GM21737 (cell line): ENCODE results near the gene DCAF5.
A peak's percentile ranks its signal among the peaks of the same experiment; 100 is the strongest.
"Not testable (repeated sequence)": the region's sequence is repeated elsewhere in the genome, so short reads cannot be mapped to it uniquely, and the experiment has no call there.

Experiments
- ATAC-seq: cut with Tn5 transposase; IDR thresholded peaks from one replicate; pipeline ENCODE4 v1.9.1; 2021; ENCODE audit warnings: mild to moderate bottlenecking, moderate library complexity; ENCODE audit not compliant: unreplicated experiment

DCAF5 gene, protein sequence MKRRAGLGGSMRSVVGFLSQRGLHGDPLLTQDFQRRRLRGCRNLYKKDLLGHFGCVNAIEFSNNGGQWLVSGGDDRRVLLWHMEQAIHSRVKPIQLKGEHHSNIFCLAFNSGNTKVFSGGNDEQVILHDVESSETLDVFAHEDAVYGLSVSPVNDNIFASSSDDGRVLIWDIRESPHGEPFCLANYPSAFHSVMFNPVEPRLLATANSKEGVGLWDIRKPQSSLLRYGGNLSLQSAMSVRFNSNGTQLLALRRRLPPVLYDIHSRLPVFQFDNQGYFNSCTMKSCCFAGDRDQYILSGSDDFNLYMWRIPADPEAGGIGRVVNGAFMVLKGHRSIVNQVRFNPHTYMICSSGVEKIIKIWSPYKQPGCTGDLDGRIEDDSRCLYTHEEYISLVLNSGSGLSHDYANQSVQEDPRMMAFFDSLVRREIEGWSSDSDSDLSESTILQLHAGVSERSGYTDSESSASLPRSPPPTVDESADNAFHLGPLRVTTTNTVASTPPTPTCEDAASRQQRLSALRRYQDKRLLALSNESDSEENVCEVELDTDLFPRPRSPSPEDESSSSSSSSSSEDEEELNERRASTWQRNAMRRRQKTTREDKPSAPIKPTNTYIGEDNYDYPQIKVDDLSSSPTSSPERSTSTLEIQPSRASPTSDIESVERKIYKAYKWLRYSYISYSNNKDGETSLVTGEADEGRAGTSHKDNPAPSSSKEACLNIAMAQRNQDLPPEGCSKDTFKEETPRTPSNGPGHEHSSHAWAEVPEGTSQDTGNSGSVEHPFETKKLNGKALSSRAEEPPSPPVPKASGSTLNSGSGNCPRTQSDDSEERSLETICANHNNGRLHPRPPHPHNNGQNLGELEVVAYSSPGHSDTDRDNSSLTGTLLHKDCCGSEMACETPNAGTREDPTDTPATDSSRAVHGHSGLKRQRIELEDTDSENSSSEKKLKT

DNA sequence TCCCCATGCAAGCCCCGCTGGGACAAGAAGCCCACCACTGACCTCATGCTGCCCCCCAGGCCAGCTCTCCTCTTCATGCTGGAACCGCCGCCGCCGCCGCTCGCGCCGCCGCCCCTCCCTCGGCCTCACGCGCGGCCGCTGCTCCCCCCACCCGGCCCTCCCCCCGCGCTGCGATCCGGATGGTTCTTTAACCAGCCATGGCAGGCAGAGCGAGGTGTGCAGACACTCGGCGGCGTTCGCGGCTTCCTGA, at the start of gene DCAF5:
DCAF5 (minus strand) TSS at position 218 of the 250 bp plus-strand sequence; CDS start at position 77, 141 bp downstream.
- no peak for ATAC-seq

DNA sequence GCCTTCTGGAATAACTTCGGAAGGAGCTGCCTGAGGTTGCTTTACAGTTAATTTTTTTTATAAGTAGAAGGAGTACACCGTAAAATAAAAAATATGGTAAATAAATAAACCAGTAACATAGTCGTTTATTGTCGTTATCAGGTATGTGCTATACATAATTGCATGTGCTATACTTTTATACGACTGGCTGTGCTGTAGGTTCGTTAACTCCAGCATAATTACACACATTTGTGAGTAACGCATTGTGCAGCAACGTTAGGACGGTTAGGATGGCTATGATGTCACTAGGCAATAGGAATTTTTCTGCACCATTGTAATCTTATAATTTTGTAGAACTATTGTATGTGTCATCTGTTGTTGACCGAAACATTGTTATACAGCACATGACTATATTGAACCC, 46.9 kb upstream of the DCAF5 start:
- ATAC-seq = no peak

DNA sequence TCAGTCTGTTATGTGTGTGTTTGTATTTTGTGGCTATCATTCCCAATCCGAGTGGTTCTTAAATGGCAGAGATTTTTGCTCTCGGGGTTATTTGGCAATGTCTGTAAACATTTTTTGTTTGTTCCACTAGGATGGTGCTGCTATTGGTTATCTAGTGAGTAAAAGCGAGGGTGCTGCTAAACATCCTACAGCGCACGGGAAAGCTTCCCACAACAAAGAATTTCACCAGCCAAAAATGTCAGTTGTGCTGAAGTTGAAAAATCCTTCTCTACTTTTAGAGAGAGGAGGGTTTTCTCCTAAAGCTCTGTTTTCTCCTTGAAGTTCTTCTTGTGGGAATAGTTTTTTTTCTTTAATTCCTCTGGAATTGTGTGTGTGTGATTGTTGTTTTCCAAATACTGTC, 40.8 kb upstream of the DCAF5 start:
- ATAC-seq = no peak

DNA sequence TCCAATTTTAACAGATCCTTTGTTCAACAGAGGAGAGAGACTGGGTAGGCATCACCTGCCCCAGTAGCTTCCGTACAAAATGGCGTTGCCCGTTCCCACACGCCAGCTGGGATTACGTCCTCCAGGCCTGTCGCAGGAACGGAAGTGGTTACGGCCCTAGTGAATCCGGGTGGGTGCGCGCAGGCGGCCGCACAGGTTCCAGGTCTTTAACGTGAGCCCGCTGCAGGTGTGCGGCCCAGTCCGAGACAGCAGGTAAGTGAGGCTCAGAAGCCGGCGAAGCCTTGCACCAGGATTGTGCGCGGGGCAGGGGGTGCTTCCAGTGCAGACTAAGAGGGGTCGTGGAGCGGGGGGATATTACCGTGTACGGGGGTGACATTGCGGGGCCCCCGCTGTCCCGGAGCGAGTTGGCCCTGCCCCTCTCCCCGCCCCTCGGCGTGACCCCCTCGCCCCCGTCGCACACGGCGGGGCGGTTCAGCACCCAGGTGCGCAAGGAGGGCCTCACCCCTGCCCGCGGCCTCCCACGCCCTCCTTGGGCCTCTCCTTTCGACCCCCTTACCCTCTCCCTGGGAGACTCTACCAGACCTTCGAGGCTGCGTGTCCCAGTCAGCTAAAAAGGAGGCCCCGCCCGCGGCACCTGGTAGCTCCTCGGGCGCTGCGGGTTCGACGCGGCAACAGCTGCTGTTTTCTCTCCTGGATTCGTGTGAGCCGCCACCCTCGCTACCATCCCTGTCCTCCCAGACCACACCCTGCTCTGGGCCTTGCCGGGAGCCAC, 38.6 kb upstream of the DCAF5 start, which contains the start of gene EXD2:
EXD2 (plus strand) TSS at position 159 of the 772 bp plus-strand sequence. CDS start 17,973 bp downstream, outside the sequence.
- ATAC-seq = peak; percentile 84

DNA sequence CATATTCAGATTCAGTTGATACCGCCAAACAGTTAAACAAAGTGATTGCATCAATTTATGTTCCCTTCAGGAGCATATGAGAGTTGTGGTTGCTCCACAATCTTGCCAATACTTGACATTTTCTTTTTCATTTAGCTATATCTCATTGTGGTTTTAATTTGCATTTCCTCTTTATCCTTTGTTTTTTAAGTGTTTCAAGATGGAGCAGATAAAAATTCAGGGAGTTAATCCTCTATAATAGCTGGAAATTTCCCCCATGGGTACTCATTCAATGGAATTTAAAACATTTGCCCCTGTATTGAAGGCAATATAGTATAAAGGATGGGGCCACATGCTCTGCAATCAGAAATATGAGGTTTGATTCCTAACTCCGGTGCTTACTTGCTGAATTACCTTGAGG, 37.3 kb upstream of the DCAF5 start:
- no peak for ATAC-seq

DNA sequence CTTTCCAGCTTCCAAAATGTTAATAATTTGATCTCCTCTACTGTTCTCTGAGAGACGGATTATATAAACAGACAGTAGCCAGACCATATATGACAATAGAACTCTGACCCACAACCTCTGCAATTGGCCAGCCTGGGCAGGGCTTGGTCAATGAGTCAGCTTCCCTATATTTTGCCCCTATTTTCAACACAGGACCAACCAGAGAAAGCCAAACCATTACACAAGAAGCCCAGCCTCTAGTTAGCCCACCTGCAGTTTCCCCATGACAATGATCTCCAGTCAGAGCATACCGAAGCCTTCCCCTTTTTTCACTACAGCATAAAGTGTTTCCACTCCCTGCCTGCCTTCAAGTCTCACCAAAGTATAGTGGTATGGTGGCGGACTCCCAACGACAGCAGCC, 30.8 kb upstream of the DCAF5 start:
- ATAC-seq = no peak

DNA sequence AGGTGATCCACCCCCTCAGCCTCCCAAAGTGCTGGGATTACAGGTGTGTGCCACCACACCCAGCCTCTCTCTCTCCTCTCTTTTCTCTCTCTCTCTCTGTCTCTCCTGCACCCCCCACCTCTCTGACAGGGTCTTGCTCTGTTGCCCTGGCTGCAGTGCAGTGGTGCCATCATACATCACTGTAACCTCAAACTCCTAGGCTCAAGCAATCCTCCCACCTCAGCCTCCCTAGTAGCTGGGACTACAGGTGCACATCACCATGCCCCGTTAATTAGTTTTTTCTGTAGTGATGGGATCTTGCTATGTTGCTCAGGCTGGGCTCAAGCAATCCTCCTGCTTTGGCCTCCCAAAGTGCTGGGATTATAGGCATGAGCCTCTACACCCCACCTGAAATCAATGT, 29.7 kb upstream of the DCAF5 start:
- not testable (repeated sequence) for ATAC-seq

DNA sequence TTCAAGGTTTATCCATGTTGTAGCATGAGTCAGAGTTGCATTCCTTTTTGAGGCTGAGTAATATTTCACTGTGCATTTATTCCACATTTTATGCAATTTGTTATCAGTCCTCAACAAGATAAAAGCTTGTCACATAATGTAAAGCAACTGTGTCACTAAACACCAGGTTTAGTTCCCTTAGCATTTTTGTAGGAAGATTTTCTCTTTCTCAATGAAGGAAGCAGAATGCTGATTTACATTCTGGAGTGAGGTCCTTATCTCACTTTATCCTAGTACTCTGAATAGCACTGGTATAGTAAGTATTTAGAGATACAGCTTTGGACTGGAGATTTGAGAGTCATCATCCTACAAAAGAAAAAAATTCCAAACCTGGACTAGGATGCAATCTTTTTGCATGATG, 28.6 kb upstream of the DCAF5 start:
- no peak for ATAC-seq

DNA sequence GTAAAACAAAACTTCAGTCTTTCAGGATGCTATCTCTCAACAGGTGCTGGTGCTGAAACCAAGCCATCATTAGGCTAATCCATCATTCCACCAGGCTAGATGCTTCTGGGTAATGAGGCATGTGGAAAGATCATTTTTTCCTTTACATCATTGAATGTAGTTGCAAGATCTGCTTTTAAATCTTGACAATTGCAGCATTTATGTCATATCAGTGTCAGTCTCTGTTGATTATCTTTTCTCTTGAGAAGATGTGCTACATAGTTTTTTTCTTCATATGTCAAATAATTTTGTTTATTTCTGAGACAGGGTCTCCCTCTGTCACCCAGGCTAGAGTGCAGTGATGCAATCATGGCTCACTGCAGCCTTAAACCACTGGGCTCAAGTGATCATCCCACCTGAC, 22.2 kb upstream of the DCAF5 start:
- no peak for ATAC-seq

DNA sequence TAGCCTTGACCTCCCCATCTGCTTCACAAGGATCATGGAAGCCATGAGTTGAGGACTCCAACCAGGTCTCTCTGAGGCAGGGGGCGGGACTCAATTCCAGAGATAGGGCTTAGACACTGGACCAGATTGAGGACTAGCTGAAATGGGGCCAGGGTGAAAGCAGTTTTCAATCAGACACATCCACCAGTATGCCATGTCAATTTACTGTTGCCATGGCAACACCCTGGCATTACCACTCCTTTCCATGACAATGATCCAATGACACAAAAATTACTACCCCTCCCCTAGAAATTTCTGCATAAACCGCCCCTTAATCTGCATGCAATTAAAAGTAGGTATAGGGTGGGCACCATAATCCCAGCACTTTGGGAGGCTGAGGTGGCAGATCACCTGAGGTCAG, 18.6 kb upstream of the DCAF5 start:
- no peak for ATAC-seq

DNA sequence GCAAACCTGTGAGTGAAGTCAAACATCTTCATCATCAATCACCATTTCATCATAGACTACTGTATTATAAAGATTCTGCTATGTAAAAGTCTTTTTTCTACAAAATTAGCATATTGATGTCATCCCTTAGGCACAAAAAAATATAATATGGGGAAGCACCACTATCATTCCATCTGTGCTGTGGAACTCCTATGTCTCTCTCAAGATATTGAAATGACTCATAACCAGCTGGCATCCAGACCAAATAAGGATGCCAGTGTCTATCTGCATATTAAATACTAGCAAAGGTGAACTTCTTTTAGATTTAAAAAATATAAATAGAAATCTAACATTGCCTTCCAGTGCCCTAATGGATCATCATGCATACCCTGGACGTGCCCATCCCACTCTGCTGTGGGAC, 17.9 kb upstream of the DCAF5 start:
- no peak for ATAC-seq

DNA sequence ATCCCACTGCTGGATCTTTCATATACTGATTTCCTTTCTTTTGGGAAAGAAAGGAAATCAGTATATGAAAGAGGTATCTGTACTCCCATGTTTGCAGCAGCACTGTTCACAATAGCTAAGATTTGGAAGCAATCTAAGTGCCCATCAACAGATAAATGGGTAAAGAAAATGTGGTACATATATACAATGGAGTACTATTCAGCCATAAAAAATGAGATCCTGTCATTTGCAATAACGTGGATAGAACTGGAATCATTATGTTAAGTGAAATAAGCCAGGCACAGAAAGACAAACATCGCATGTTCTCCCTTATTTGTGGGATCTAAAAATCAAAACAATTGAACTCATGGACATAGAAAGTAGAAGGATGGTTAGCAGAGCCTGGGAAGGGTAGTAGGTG, 12.9 kb upstream of the DCAF5 start:
- ATAC-seq = not testable (repeated sequence)

DNA sequence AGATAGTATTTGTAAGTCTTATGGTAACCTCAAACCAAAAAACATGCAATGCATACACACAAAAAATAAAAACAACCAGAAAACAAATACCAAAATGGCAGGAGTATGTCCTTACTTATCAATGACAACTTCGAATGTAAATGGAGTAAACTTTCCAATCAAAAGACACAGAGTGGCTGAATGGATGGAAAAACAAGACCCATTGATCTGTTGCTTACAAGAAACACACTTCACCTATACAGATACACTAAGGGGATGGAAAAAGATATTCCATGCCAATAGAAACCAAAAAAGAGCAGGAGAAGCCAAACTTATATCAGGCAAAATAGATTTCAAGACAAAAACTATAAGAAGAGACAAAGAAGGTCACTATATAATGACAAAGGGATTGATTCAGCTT, 8.7 kb upstream of the DCAF5 start:
- ATAC-seq = no peak

DNA sequence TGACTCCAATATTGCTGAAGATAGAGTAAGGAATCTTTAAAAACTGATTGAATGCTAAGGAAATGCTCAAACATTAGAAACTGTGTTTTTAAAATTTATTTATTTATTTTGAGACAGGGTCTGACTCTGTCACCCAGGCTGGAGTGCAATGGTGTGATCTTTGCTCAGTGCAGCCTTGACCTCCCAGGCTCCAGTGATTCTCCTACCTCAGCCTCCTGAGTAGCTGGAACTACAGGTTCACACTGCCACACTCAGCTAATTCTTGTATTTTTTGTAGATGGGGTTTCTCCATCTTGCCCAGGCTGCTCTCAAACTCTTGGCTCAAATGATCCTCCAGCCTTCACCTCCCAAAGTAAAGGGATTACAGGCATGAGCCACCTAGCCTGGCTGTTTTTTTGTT, 3.3 kb upstream of the DCAF5 start:
- ATAC-seq = no peak

DNA sequence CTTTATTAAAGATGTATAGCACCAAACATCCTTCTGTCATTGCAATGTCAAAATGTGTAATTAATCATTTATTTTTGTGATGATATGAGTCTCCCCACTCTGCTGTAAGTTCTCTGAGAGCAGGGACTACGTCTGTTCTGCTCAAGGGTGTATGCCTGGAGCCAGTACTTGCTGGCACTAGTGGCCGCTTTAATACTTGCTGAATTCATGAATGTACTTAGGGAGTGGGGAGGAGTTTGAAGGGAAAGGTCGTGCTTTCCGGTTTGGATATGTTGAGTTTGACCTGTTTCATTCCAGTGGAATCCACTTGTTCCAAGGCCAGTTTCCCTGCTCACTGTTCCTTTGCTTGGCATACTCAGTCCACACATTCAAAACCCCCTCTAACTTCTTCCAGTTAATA, 1.9 kb upstream of the DCAF5 start:
- ATAC-seq = no peak

DNA sequence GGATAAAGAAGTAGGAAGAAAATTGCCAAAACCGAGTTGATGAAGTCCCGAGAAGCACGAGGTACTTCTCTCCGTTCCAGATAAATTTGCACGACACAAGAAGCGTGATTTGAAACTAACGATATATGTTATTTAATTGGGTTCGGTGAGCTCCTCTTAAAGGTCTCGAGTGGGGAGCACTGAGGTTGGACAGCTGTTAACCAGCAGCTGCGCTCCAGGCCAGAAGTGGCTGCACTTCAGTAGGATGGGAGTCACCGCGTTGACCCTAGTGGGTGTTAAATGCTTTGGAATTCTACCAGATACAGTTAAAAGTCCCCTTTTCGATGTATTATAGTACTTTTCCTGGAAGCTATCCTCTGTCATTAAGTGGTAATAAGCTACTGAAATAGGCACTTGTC, 953 bp upstream of the DCAF5 start:
- ATAC-seq = no peak

DNA sequence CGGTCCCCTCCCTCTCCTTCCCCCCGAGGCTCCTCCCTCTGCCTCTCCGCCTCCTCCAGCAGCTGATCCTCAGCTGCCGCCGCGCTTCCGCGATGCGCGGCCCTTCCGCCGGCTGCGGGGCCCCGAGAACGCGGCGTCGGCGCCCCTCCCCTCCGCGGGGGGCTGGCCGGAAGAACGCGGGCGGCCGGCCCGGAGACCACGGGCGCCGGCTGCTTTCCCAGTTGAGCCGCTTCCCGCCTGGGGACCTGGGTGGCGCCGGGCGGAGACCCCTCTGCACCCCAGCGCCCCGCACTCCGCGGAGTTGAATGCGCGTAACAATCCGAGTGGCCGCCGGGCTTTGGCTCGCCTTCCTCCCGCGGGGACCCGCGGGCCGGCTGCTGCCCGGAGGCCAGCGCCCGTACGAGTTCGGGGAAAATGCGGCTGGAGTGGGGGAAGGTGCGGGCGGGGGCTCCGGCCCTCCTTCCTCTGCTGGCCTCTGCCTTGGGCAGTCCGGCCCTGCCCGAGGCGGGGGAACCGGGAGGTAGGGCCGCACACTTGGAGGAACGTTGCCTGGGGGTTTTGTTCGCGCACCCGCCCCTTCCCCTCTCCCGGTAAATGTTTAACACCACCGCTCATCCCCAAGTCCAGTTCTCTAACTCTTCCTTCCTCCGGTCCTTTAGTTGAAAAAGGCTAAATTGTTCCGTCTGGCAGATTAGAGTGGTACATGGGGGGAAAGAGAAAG, 393 bp upstream of the DCAF5 start:
- peak; percentile 77 for ATAC-seq

DNA sequence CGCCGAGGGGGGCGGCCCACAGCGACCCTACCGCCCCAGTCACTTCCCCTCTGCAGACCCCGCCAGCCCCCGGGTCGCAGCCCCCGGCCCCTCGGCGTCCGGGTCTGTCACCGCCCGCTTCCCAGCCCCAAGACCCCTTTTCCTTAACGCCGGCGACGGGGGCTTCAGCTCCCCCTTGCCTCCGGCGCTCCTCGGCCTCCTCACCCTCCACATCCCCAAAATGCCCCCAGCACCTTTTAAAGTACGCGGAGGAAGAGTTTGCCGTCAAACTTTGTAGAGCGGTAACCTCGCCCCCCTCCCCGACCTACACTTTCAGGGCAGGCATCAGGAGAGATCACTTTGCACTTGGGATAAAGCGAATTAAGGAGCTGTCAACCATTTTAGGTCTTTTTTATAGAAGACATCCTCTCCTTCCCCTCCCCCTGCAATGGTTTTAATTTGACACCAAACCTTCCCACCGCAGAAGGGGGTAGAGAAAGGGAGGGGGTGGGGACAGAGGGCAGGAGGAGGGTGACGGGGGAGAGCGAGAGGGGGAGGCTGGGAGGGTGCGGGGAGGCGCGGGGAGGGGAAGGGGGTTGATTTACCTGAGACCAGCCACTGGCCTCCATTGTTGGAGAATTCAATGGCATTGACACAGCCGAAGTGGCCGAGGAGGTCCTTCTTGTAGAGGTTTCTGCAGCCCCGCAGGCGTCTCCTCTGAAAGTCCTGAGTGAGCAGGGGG, 578 bp downstream of the DCAF5 start:
- ATAC-seq = no peak

DNA sequence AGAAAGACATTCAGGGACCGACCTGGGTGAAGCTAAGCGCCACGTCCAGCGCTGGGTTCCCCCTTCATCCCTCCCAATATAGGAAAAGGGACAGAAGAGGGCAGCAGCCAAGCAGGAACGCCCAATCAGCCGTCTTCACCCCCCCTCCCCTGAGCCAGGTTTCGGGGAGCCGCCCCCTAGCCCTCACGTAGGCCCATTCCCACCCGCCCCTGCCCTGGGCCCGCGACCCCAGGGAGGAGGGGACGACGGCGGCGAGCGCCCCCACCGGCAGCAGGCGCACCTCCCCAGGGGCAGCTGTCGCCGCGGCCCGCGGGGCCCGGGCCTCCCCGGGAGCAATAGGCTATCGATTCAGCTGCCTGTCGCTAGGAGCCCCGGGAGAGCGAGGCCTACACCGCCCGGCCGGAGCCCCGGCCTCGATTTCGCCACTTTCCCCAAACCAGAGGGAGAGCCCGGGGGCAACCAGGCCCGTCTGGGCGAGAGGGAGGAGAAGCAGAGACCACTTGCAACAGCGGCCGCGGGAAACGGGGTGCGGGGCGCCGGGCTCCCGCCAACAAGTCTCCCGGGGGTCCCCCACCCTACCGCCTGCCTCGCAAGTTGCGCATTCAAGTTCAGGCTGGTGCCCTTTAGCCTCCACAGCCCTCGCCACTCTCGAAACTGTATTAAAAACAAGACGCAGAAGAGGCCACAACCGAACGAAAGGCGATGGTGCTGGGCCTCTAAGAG, 1.3 kb downstream of the DCAF5 start:
- peak; percentile 54 for ATAC-seq
